Stimulated activated effector memory CD8-positive, alpha-beta T cell treated with anti-CD3 and anti-CD28 coated beads, Interleukin-12 subunit alpha, Interleukin-12 subunit beta, amount 100 ng/mL, for 72 hours (primary cell): ENCODE measurements around the gene PALD1.
A peak's percentile ranks its signal among the peaks of the same experiment; 100 is the strongest.

Experiments used
- ATAC-seq: fragments of 150-1000 bp; cut with Tn5 transposase; 2 replicates; pipeline ENCODE4 v1.10.0; 2021
- DNase-seq, 2 donors: peaks; one replicate each; pipeline ENCODE4 v3.0.0; 2021 to 2022; ENCODE audit warnings: low spot score in 2 of 2
- H3K27ac Mint-ChIP-seq: one replicate; pipeline ENCODE4 v1.8.0; 2022; ENCODE audit warnings: mild to moderate bottlenecking, mixed read lengths
- H3K36me3 Mint-ChIP-seq: one replicate; pipeline ENCODE4 v1.8.0; 2022; ENCODE audit warnings: mild to moderate bottlenecking, mixed read lengths
- H3K4me1 Mint-ChIP-seq: one replicate; pipeline ENCODE4 v1.8.0; 2022; ENCODE audit warnings: mixed read lengths
- H3K4me3 Mint-ChIP-seq: one replicate; pipeline ENCODE4 v1.8.0; 2022; ENCODE audit warnings: mild to moderate bottlenecking, mixed read lengths
- H3K9me3 Mint-ChIP-seq: one replicate; pipeline ENCODE4 v1.8.0; 2022; ENCODE audit warnings: mixed read lengths

The PALD1 gene

GRCh38 chr10:70541736-70542564 is 63.4 kb downstream of the PALD1 start:
- no peaks in the 10 kb centered on the region for H3K4me1 Mint-ChIP-seq
- H3K9me3 Mint-ChIP-seq = no peaks in the 10 kb centered on the region
- H3K27ac Mint-ChIP-seq = no peak overlapping the region
- no peak for DNase-seq
- H3K36me3 Mint-ChIP-seq = no peaks in the 10 kb centered on the region
- H3K4me3 Mint-ChIP-seq = no peak overlapping the region
- ATAC-seq = no peak

- H3K27ac Mint-ChIP-seq = no peak overlapping the region
- no peaks in the 10 kb centered on the region for H3K4me1 Mint-ChIP-seq
- H3K9me3 Mint-ChIP-seq = no peaks in the 10 kb centered on the region
- no peak for ATAC-seq
- H3K36me3 Mint-ChIP-seq = no peaks in the 10 kb centered on the region
- no peak for DNase-seq
- no peak overlapping the region for H3K4me3 Mint-ChIP-seq
These were observed 64.0 kb downstream of the PALD1 start for GRCh38 chr10:70542565-70542938.

GRCh38 chr10:70543911-70544310 is 65.3 kb downstream of the PALD1 start:
- H3K36me3 Mint-ChIP-seq = peaks cover 5% of the 10 kb centered on the region
- ATAC-seq (no peak), DNase-seq (no peak)
- no peaks in the 10 kb centered on the region for H3K9me3 Mint-ChIP-seq
- no peak overlapping the region for H3K27ac Mint-ChIP-seq
- H3K4me3 Mint-ChIP-seq = no peak overlapping the region
- no peaks in the 10 kb centered on the region for H3K4me1 Mint-ChIP-seq

- Mint-ChIP-seq H3K4me3 (no peak overlapping the region), H3K4me1 (no peaks in the 10 kb centered on the region), H3K9me3 (no peaks in the 10 kb centered on the region), H3K27ac (no peak overlapping the region), H3K36me3 (peaks cover 5% of the 10 kb centered on the region)
- ATAC-seq (no peak), DNase-seq (no peak)
These were observed 66.1 kb downstream of the PALD1 start for GRCh38 chr10:70544431-70545340.

GRCh38 chr10:70546584-70546983 is 68.0 kb downstream of the PALD1 start:
- Mint-ChIP-seq H3K36me3 (peaks cover 5% of the 10 kb centered on the region), H3K27ac (no peak overlapping the region), H3K9me3 (no peaks in the 10 kb centered on the region), H3K4me3 (no peak overlapping the region), H3K4me1 (no peaks in the 10 kb centered on the region)
- ATAC-seq = no peak
- DNase-seq = no peak

- Mint-ChIP-seq H3K27ac (peak overlapping the region; percentile 56), H3K4me1 (no peaks in the 10 kb centered on the region), H3K9me3 (no peaks in the 10 kb centered on the region), H3K4me3 (no peak overlapping the region), H3K36me3 (peaks cover 5% of the 10 kb centered on the region)
- ATAC-seq (peak; percentile 31), DNase-seq (no peak)
These were observed 70.9 kb downstream of the PALD1 start for GRCh38 chr10:70549351-70549961.

- Mint-ChIP-seq H3K36me3 (peaks cover 5% of the 10 kb centered on the region), H3K9me3 (no peaks in the 10 kb centered on the region), H3K27ac (peak overlapping the region; percentile 56), H3K4me1 (no peaks in the 10 kb centered on the region), H3K4me3 (no peak overlapping the region)
- DNase-seq (peak; percentile 74 to 88), ATAC-seq (peak; percentile 85)
These were observed 71.4 kb downstream of the PALD1 start for GRCh38 chr10:70549962-70550458.

GRCh38 chr10:70550459-70550858 is 71.9 kb downstream of the PALD1 start:
- peaks cover 5% of the 10 kb centered on the region for H3K36me3 Mint-ChIP-seq
- DNase-seq (no peak), ATAC-seq (no peak)
- no peak overlapping the region for H3K27ac Mint-ChIP-seq
- H3K4me3 Mint-ChIP-seq = no peak overlapping the region
- H3K9me3 Mint-ChIP-seq = no peaks in the 10 kb centered on the region
- H3K4me1 Mint-ChIP-seq = no peaks in the 10 kb centered on the region

GRCh38 chr10:70551466-70551865 is 72.9 kb downstream of the PALD1 start:
- no peak overlapping the region for H3K4me3 Mint-ChIP-seq
- H3K4me1 Mint-ChIP-seq = no peaks in the 10 kb centered on the region
- DNase-seq = no peak
- H3K27ac Mint-ChIP-seq = no peak overlapping the region
- no peak for ATAC-seq
- H3K36me3 Mint-ChIP-seq = peaks cover 5% of the 10 kb centered on the region
- H3K9me3 Mint-ChIP-seq = no peaks in the 10 kb centered on the region

- Mint-ChIP-seq H3K36me3 (peaks cover 5% of the 10 kb centered on the region), H3K4me1 (no peaks in the 10 kb centered on the region), H3K9me3 (no peaks in the 10 kb centered on the region), H3K27ac (no peak overlapping the region), H3K4me3 (no peak overlapping the region)
- ATAC-seq (no peak), DNase-seq (no peak)
These were observed 73.4 kb downstream of the PALD1 start for GRCh38 chr10:70551971-70552422.

GRCh38 chr10:70552586-70552985 is 74.0 kb downstream of the PALD1 start:
- Mint-ChIP-seq H3K4me1 (no peaks in the 10 kb centered on the region), H3K36me3 (peaks cover 5% of the 10 kb centered on the region), H3K9me3 (no peaks in the 10 kb centered on the region), H3K4me3 (no peak overlapping the region), H3K27ac (no peak overlapping the region)
- DNase-seq (no peak), ATAC-seq (no peak)

- ATAC-seq (no peak), DNase-seq (no peak)
- Mint-ChIP-seq H3K9me3 (no peaks in the 10 kb centered on the region), H3K4me1 (peaks cover 24% of the 10 kb centered on the region), H3K4me3 (no peak overlapping the region), H3K27ac (no peak overlapping the region), H3K36me3 (no peaks in the 10 kb centered on the region)
These were observed 76.8 kb downstream of the PALD1 start for GRCh38 chr10:70555371-70555770.

- H3K36me3 Mint-ChIP-seq = no peaks in the 10 kb centered on the region
- H3K4me3 Mint-ChIP-seq = no peak overlapping the region
- H3K27ac Mint-ChIP-seq = no peak overlapping the region
- DNase-seq (no peak), ATAC-seq (no peak)
- H3K4me1 Mint-ChIP-seq = peaks cover 39% of the 10 kb centered on the region
- H3K9me3 Mint-ChIP-seq = no peaks in the 10 kb centered on the region
These were observed 78.7 kb downstream of the PALD1 start for GRCh38 chr10:70557086-70557845.

- Mint-ChIP-seq H3K27ac (no peak overlapping the region), H3K36me3 (no peaks in the 10 kb centered on the region), H3K4me1 (peaks cover 41% of the 10 kb centered on the region), H3K4me3 (no peak overlapping the region), H3K9me3 (no peaks in the 10 kb centered on the region)
- ATAC-seq (no peak), DNase-seq (no peak)
These were observed 79.3 kb downstream of the PALD1 start for GRCh38 chr10:70557876-70558275.

GRCh38 chr10:70558295-70558694 is 79.7 kb downstream of the PALD1 start:
- Mint-ChIP-seq H3K36me3 (no peaks in the 10 kb centered on the region), H3K27ac (no peak overlapping the region), H3K4me3 (peak overlapping the region; percentile 78), H3K4me1 (peaks cover 45% of the 10 kb centered on the region), H3K9me3 (no peaks in the 10 kb centered on the region)
- DNase-seq (no peak), ATAC-seq (no peak)
